ENCODE data around the gene ENO1.

DNA sequence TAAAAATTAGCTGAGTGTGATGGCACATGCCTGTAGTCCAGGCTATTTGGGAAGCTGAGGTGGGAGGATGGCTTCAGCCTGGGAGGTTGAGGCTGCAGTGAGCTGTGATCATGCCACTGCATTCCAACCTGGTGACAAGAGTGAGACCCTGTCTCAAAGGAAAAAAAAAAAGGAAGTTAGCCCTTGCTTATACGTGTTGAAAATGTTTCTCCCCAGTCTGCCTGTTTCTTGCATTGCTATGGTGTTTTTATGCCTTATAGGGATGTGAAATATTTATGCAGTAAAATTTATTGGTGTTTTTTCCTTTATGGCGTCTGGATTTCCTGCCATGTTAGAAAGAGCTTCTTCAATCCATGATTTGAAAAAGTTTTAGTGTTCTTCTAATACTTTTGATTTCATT lies 57.4 kb downstream of the ENO1 start:
- TF ChIP-seq POLR2AphosphoS5 (IDR thresholded peaks at IDR 0.05; ENCODE audit: borderline replicate concordance, low read depth, low read length) (no peak), EZH2 (IDR thresholded peaks at IDR 0.05) (no peak)
